ENCODE measurements around the gene KRT15. TPM values are rescaled to one million over a fixed set of nuclear protein-coding genes. Genes with fewer than 3 reads are reported as not detected.

KRT15 gene
- total and polyA plus RNA-seq, 2 of the 8 experiments (the other 6 are each of a cell fraction or from before 2014, with no cell fraction given), result 0.11 to 0.13 TPM

GRCh38 chr17:41513168-41513547 is 5.5 kb downstream of the KRT15 start:
- Histone ChIP-seq H4K20me1 (replicated peaks in 1 of 2; ENCODE audit: control insufficient read depth in 1 of 2, insufficient read depth in 2 of 2, low read length in 2 of 2) (no peaks in the 10 kb centered on the region), H3K36me3 (ENCODE audit: control insufficient read depth in 2 of 4, insufficient read depth in 4 of 4, low read length in 3 of 4) (no peaks in the 10 kb centered on the region), H3K4ac (replicated peaks; ENCODE audit: insufficient read length, low read depth, low read length) (no peak overlapping the region), H2AK5ac (ENCODE audit: low read depth, low read length) (no peak overlapping the region), H3K18ac (ENCODE audit: extremely low read depth, low read length) (no peak overlapping the region; the same call in 1 of the 2 replicates), H3K9me3 (ENCODE audit: insufficient read depth in 2 of 2, low read depth in 1 of 2, low read length in 1 of 2) (no peaks in the 10 kb centered on the region), H3K4me3 (ENCODE audit: extremely low read depth in 1 of 4, insufficient read depth in 2 of 4, low read depth in 3 of 4, low read length in 4 of 4) (no peak overlapping the region), H3K9ac (replicated peaks in 1 of 4; ENCODE audit: extremely low read depth in 1 of 4, low read depth in 3 of 4, low read length in 3 of 4) (no peak overlapping the region), H3K27me3 (replicated peaks in 1 of 4; ENCODE audit: control insufficient read depth in 3 of 4, extremely low read depth in 1 of 4, insufficient read depth in 3 of 4, low read length in 3 of 4) (no peaks in the 10 kb centered on the region; a peak in 1 of 7 replicates), H3K79me1 (ENCODE audit: low read depth, low read length) (no peaks in the 10 kb centered on the region), H3K23me2 (ENCODE audit: low read depth, low read length) (no peaks in the 10 kb centered on the region; the same call in 1 of the 2 replicates), H4K8ac (ENCODE audit: extremely low read depth, insufficient read depth, low read length) (peak overlapping the region; percentile 8; the same call in 1 of the 2 replicates), H4K5ac (ENCODE audit: insufficient read length, low read depth, low read length) (no peak overlapping the region), H3K27ac (ENCODE audit: low read depth, low read length) (no peak overlapping the region), H2AFZ (ENCODE audit: low read length) (no peak overlapping the region), H2BK15ac (ENCODE audit: low read length) (no peak overlapping the region), H2BK12ac (ENCODE audit: low read depth, low read length) (no peak overlapping the region), H2BK20ac (ENCODE audit: low read length) (no peak overlapping the region), H2BK5ac (ENCODE audit: low read depth, low read length) (no peak overlapping the region), H3K23ac (ENCODE audit: insufficient read length) (no peak overlapping the region), H4K91ac (replicated peaks; ENCODE audit: insufficient read length, low read length) (no peak overlapping the region), H3K4me1 (replicated peaks in 1 of 4; ENCODE audit: control insufficient read depth in 3 of 4, insufficient read depth in 4 of 4, low read length in 3 of 4) (peaks cover 0 to 5% (median 3%) of the 10 kb centered on the region in 4 experiments; a peak in 5 of 7 replicates), H3K4me2 (ENCODE audit: insufficient read depth in 1 of 2, low read depth in 2 of 2, low read length in 2 of 2) (no peak overlapping the region), H3K14ac (ENCODE audit: insufficient read length) (no peak overlapping the region), H2BK120ac (replicated peaks; ENCODE audit: low read depth, low read length) (no peak overlapping the region), H3K79me2 (ENCODE audit: control insufficient read depth in 1 of 2, insufficient read depth in 2 of 2, low read length in 2 of 2) (no peaks in the 10 kb centered on the region), H3K56ac (replicated peaks; ENCODE audit: insufficient read length, low read depth, low read length) (no peak overlapping the region)
- POLR2A ChIA-PET (ENCODE audit: partially characterized antibody), result interaction anchor here (0.8 to 1.4 kb wide), 4 partner anchors 13 to 35 kb away, joined by 3 to 5 read pairs (median 4); partner anchors contain the start of gene KRT19
- WGBS, 2 experiments (ENCODE audit: extremely low coverage in 1 of 2, insufficient coverage in 1 of 2, insufficient read length in 1 of 2, insufficient replicate concordance in 2 of 2, low coverage in 1 of 2, low lambda C conversion rate in 2 of 2, missing lambda C conversion rate in 1 of 2), result 93% methylated on average over 5 of the region's 5 CpGs; no CpG with 5 or more reads in 1 of the 2 experiments
- CTCF ChIA-PET (ENCODE audit: partially characterized antibody), result interaction anchor here (0.8 to 33.9 kb wide), 5 partner anchors 10 to 628 kb away, joined by 3 to 427 read pairs (median 5); partner anchors contain the start of gene KRT20
- DNase-seq (ENCODE audit: low read depth in 1 of 2, low spot score in 2 of 2), result no peak
- no peak for FAIRE-seq
- no peak for TF ChIP-seq SP2 (IDR thresholded peaks at IDR 0.05; ENCODE audit: low read length)
- TF ChIP-seq USF2 (IDR thresholded peaks at IDR 0.05; ENCODE audit: low read length), result no peak
- no peak for TF ChIP-seq KDM1A (IDR thresholded peaks at IDR 0.05; ENCODE audit: borderline replicate concordance, low read length)
- no peak for TF ChIP-seq HDAC2 (IDR thresholded peaks at IDR 0.05; ENCODE audit: borderline replicate concordance in 1 of 2, low read depth in 2 of 2, low read length in 2 of 2)
- no peak for TF ChIP-seq CREB1 (IDR thresholded peaks at IDR 0.05)
- TF ChIP-seq BCL11A (IDR thresholded peaks at IDR 0.05; ENCODE audit: low read depth in 2 of 2, low read length in 2 of 2), result no peak
- TF ChIP-seq SIN3A (conservative IDR thresholded peaks at IDR 0.05 in 1 of 2, IDR thresholded peaks at IDR 0.05 in 1 of 2; ENCODE audit: low read depth in 1 of 2, low read length in 2 of 2), result no peak
